Activated CD4-positive, alpha-beta memory T cell treated with anti-CD3 and anti-CD28 coated beads for 36 hours (primary cell): Measurements from ENCODE around the gene PDSS1. TPM values are rescaled to one million over a fixed set of nuclear protein-coding genes. Genes with fewer than 3 reads are reported as not detected.

Experiments
- CTCF ChIA-PET: fragments of 350-600 bp; sonication (Branson Sonifier 250); formaldehyde crosslinking; loops from one replicate; lab custom pipeline; 2021; ENCODE audit warnings: antibody characterized with exemption, inconsistent platforms; lab: Charles Lee
- POLR2A ChIA-PET: fragments of 350-600 bp; sonication (Branson Sonifier 250); formaldehyde crosslinking; loops from one replicate; lab custom pipeline; 2021; ENCODE audit warnings: antibody characterized with exemption; lab: Charles Lee
- DNase-seq: peaks from one replicate; pipeline ENCODE4 v3.0.0-alpha.2; 2020
- H3K27ac Mint-ChIP-seq: one replicate; pipeline ENCODE4 v1.8.0; 2021; ENCODE audit warnings: mixed read lengths
- H3K27me3 Mint-ChIP-seq: one replicate; pipeline ENCODE4 v1.8.0; 2021; ENCODE audit warnings: mixed read lengths
- H3K36me3 Mint-ChIP-seq: one replicate; pipeline ENCODE4 v1.8.0; 2021; ENCODE audit warnings: mixed read lengths
- H3K4me1 Mint-ChIP-seq: one replicate; pipeline ENCODE4 v1.8.0; 2021; ENCODE audit warnings: low read depth, mixed read lengths
- H3K4me3 Mint-ChIP-seq: one replicate; pipeline ENCODE4 v1.8.0; 2021; ENCODE audit warnings: mild to moderate bottlenecking, mixed read lengths
- H3K9me3 Mint-ChIP-seq: one replicate; pipeline ENCODE4 v1.8.0; 2021; ENCODE audit warnings: mixed read lengths
- intact Hi-C: fragments of 100-400 bp; cut with micrococcal nuclease; formaldehyde crosslinking; loops from one replicate; pipeline ENCODE4 v1.15.1; 2023
- total RNA-seq, 2 experiments: library from RNA; stranded (reverse); gene quantifications; one replicate each; pipeline ENCODE4 v1.2.3, GENCODE V29; 2021

Gene PDSS1
- total RNA-seq, 2 experiments from 2014 or later = 12.9 to 15.4 TPM

GRCh38 chr10:26743841-26744240, 46.3 kb downstream of the PDSS1 start:
- no peak overlapping the region for H3K4me3 Mint-ChIP-seq
- ChIA-PET POLR2A (no interaction called here), CTCF (interaction anchor here (1.0 to 1.2 kb wide), 2 partner anchors 14 to 117 kb away, joined by 3 to 4 read pairs; partner anchors contain the start of gene ABI1)
- DNase-seq = no peak
- peaks cover 59% of the 10 kb centered on the region for H3K36me3 Mint-ChIP-seq
- H3K4me1 Mint-ChIP-seq = peaks cover 50% of the 10 kb centered on the region
- no peaks in the 10 kb centered on the region for H3K27me3 Mint-ChIP-seq
- H3K27ac Mint-ChIP-seq = peak overlapping the region; percentile 97
- intact Hi-C loops = no loop called here
- no peaks in the 10 kb centered on the region for H3K9me3 Mint-ChIP-seq

GRCh38 chr10:26746061-26746460, 48.6 kb downstream of the PDSS1 start:
- no peak overlapping the region for H3K4me3 Mint-ChIP-seq
- peaks cover 45% of the 10 kb centered on the region for H3K36me3 Mint-ChIP-seq
- POLR2A ChIA-PET = interaction anchor here (1.1 kb wide), 1 partner anchor 20 kb away, joined by 4 read pairs; no protein-coding TSS in a partner anchor
- CTCF ChIA-PET = interaction anchor here (1.2 to 1.6 kb wide), 2 partner anchors 20 to 115 kb away, joined by 4 to 7 read pairs; partner anchors contain the start of gene ABI1
- H3K27ac Mint-ChIP-seq = peak overlapping the region; percentile 69
- H3K27me3 Mint-ChIP-seq = no peaks in the 10 kb centered on the region
- intact Hi-C loops = no loop called here
- no peaks in the 10 kb centered on the region for H3K9me3 Mint-ChIP-seq
- DNase-seq = no peak
- peaks cover 30% of the 10 kb centered on the region for H3K4me1 Mint-ChIP-seq

- intact Hi-C loops = no loop called here
- DNase-seq = no peak
- H3K27ac Mint-ChIP-seq = peak overlapping the region; percentile 43
- peaks cover 6% of the 10 kb centered on the region for H3K4me1 Mint-ChIP-seq
- no peaks in the 10 kb centered on the region for H3K27me3 Mint-ChIP-seq
- H3K4me3 Mint-ChIP-seq = no peak overlapping the region
- peaks cover 18% of the 10 kb centered on the region for H3K36me3 Mint-ChIP-seq
- CTCF ChIA-PET = interaction anchor here (2.6 kb wide), 1 partner anchor 29 kb away, joined by 18 read pairs; no protein-coding TSS in a partner anchor
- POLR2A ChIA-PET = no interaction called here
- H3K9me3 Mint-ChIP-seq = no peaks in the 10 kb centered on the region
Observed at GRCh38 chr10:26755443-26755903, 58.0 kb downstream of the PDSS1 start.

DNA sequence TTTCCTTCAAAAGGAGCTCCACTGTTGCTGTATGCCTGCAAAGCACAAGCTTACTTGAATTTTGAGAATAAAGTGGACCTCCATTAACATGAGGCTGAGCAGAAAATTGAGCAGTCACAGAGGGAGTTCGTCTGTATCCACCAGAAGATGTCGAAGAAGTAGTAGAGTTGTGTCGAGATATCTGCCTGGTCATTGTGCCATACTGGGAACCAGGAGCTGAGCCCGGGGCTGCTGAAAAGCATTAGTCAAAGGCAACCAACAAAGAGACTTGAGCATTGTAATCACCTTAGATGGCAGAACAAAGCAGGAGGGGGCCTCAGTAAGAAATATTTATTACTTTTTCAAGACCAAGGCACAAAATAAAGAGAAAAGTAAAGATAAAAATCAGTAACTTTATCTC, 61.5 kb downstream of the PDSS1 start:
- POLR2A ChIA-PET = interaction anchor here (0.5 kb wide), 1 partner anchor 66 kb away, joined by 3 read pairs; no protein-coding TSS in a partner anchor
- Mint-ChIP-seq H3K27me3 (no peaks in the 10 kb centered on the region), H3K36me3 (peaks cover 19% of the 10 kb centered on the region), H3K9me3 (no peaks in the 10 kb centered on the region), H3K4me1 (peaks cover 9% of the 10 kb centered on the region), H3K27ac (no peak overlapping the region), H3K4me3 (no peak overlapping the region)
- DNase-seq = no peak
- CTCF ChIA-PET = interaction anchor here (1.2 to 1.7 kb wide), 2 partner anchors 15 to 33 kb away, joined by 5 to 6 read pairs; no protein-coding TSS in a partner anchor
- intact Hi-C loops = no loop called here

DNA sequence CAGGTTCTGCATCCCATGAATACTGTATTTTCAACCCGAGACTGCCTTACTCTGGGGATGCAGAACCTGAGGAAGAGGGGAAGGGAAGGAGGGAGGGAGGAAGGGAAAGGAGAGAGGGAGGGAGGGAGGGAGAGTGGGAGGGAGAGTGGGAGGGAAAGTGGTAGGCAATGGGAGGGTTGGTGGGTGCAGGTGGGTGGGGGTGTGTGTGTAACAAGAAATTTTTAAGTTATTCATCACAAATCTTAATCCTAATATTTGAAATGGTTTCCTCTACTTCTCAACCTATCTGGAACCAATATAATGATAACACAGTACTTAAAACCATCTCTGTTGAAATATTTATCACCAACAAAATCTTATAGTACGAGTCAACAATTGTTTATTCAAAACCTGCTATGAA, 68.0 kb downstream of the PDSS1 start:
- CTCF ChIA-PET = no interaction called here

DNA sequence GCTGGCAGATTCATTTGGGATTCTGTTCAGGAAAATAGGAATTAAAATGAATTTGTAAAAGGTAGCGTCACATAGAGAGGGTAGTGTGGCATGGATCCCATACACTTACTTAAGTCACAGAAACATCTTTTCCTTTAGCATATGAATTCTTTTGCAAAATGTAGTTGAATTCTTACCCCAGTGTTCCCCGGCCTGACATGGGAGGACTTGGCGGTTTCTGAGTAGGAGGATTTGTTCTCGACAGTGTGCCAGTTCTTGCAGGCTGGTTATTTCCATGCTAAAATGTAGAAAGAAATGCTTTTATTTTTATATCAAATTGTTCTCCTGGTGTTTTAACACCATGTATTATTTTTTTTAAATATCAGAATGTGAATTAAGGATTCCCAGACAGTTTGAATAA, 72.6 kb downstream of the PDSS1 start:
- Mint-ChIP-seq H3K27me3 (no peaks in the 10 kb centered on the region), H3K27ac (no peak overlapping the region), H3K36me3 (peaks cover 10% of the 10 kb centered on the region), H3K4me3 (no peak overlapping the region), H3K9me3 (no peaks in the 10 kb centered on the region), H3K4me1 (peaks cover 20% of the 10 kb centered on the region)
- ChIA-PET CTCF (interaction anchor here (1.3 kb wide), 1 partner anchor 44 kb away, joined by 4 read pairs; no protein-coding TSS in a partner anchor), POLR2A (no interaction called here)
- intact Hi-C loops = no loop called here
- no peak for DNase-seq

More for the DNA sequence above, 68.0 kb downstream of the PDSS1 start:
- H3K27ac Mint-ChIP-seq = no peak overlapping the region
- no peak for DNase-seq
- no peaks in the 10 kb centered on the region for H3K27me3 Mint-ChIP-seq
- intact Hi-C loops = no loop called here
- H3K4me1 Mint-ChIP-seq = peaks cover 5% of the 10 kb centered on the region
- H3K36me3 Mint-ChIP-seq = peaks cover 15% of the 10 kb centered on the region
- POLR2A ChIA-PET = no interaction called here
- H3K4me3 Mint-ChIP-seq = no peak overlapping the region
- H3K9me3 Mint-ChIP-seq = no peaks in the 10 kb centered on the region

- Mint-ChIP-seq H3K27me3 (no peaks in the 10 kb centered on the region), H3K36me3 (peaks cover 3% of the 10 kb centered on the region), H3K27ac (peak overlapping the region; percentile 45), H3K4me1 (peaks cover 43% of the 10 kb centered on the region), H3K9me3 (no peaks in the 10 kb centered on the region), H3K4me3 (no peak overlapping the region)
- intact Hi-C loops = no loop called here
- no peak for DNase-seq
- ChIA-PET POLR2A (no interaction called here), CTCF (interaction anchor here (1.4 to 2.6 kb wide), 2 partner anchors 14 to 48 kb away, joined by 6 to 10 read pairs; no protein-coding TSS in a partner anchor)
Observed at GRCh38 chr10:26773633-26774032, 76.1 kb downstream of the PDSS1 start.

GRCh38 chr10:26776258-26776657, 78.8 kb downstream of the PDSS1 start:
- ChIA-PET POLR2A (no interaction called here), CTCF (interaction anchor here (1.1 to 2.0 kb wide), 2 partner anchors 50 to 105 kb away, joined by 3 to 8 read pairs; no protein-coding TSS in a partner anchor)
- peaks cover 3% of the 10 kb centered on the region for H3K36me3 Mint-ChIP-seq
- intact Hi-C loops = no loop called here
- H3K9me3 Mint-ChIP-seq = no peaks in the 10 kb centered on the region
- DNase-seq = no peak
- H3K4me3 Mint-ChIP-seq = no peak overlapping the region
- no peak overlapping the region for H3K27ac Mint-ChIP-seq
- no peaks in the 10 kb centered on the region for H3K27me3 Mint-ChIP-seq
- peaks cover 63% of the 10 kb centered on the region for H3K4me1 Mint-ChIP-seq

DNA sequence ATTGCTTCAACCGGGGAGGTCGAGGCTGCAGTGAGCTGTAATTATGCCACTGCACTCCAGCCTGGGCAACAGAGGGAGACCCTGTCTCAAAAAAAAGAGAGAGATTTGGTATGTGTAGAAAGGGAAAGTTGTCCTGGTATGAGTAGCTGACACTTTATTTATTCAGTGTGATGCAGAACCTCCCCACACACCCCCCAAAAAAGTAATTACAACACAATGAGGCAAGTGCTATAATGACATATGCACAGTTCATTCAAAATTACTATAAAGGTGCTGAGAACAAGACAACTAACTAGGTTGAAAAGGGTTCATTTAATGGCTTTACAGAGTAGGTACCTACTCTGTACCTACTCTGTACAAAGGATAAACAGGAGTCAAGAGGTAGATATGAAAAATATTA, 80.2 kb downstream of the PDSS1 start:
- Mint-ChIP-seq H3K27ac (no peak overlapping the region), H3K9me3 (no peaks in the 10 kb centered on the region), H3K27me3 (no peaks in the 10 kb centered on the region), H3K36me3 (peaks cover 3% of the 10 kb centered on the region), H3K4me3 (no peak overlapping the region), H3K4me1 (peaks cover 74% of the 10 kb centered on the region)
- intact Hi-C loops = no loop called here
- ChIA-PET POLR2A (no interaction called here), CTCF (no interaction called here)
- no peak for DNase-seq

- Mint-ChIP-seq H3K4me3 (no peak overlapping the region), H3K9me3 (no peaks in the 10 kb centered on the region), H3K36me3 (peaks cover 3% of the 10 kb centered on the region), H3K27me3 (no peaks in the 10 kb centered on the region), H3K27ac (peak overlapping the region; percentile 38), H3K4me1 (peaks cover 79% of the 10 kb centered on the region)
- CTCF ChIA-PET = interaction anchor here (1.2 to 3.7 kb wide), 2 partner anchors 27 to 53 kb away, joined by 3 to 15 read pairs; no protein-coding TSS in a partner anchor
- POLR2A ChIA-PET = interaction anchor here (0.6 kb wide), 1 partner anchor 30 kb away, joined by 5 read pairs; no protein-coding TSS in a partner anchor
- no peak for DNase-seq
- intact Hi-C loops = no loop called here
Observed at GRCh38 chr10:26779176-26779860, 81.8 kb downstream of the PDSS1 start.

DNA sequence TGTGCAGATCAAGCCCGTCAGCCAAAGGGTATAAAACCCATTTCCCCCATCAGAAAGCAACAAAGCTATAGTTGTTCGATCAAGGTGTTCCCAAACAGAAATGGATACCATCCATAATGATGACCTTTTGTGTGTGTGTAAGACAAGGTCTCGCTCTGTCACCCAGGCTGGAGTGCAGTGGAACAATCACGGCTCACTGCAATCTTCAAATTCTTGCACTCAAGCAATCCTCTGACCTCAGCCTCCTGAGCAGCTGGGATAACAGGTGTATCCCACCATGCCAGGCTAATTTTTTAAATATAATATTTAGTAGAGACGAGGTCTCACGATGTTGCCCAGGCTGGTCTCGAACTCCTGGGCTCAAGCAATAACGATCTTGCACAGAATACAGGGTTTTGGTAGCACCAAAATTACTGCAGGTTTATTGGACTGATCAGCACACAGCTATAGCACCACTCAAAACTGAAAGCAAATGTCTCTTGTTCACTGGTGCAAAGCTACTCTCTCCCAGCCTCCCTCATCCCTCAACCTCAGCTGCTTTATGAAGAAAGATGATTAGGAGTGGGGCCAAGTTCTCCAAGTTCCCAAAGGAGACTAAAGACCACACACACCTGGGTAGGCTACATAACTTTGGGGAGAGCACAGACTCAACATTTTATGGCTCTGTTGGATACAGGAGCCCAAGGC, 82.7 kb downstream of the PDSS1 start:
- intact Hi-C loops = loop anchor here (2.0 to 5.0 kb wide), 3 partner anchors 29 to 62 kb away; no protein-coding TSS in a partner anchor
- POLR2A ChIA-PET = interaction anchor here (1.3 kb wide), 1 partner anchor 64 kb away, joined by 3 read pairs; no protein-coding TSS in a partner anchor
- Mint-ChIP-seq H3K36me3 (peaks cover 3% of the 10 kb centered on the region), H3K9me3 (no peaks in the 10 kb centered on the region), H3K4me3 (no peak overlapping the region), H3K27ac (peak overlapping the region; percentile 9), H3K4me1 (peaks cover 80% of the 10 kb centered on the region), H3K27me3 (no peaks in the 10 kb centered on the region)
- DNase-seq = no peak
- CTCF ChIA-PET = interaction anchor here (1.1 to 3.7 kb wide), 9 partner anchors 24 to 104 kb away, joined by 3 to 15 read pairs (median 4); partner anchors contain the start of gene ABI1
